Fibroblast of mammary gland (primary cell): ENCODE results near the gene C10orf105.

Experiments
- DNase-seq: peaks from one replicate; pipeline ENCODE4 v3.0.0-alpha.2; 2010; ENCODE audit warnings: low read depth
- H3K4me3 ChIP-seq: 2 replicates; pipeline ENCODE4 v1.5.1; 2011; ENCODE audit warnings: low read depth, mild to moderate bottlenecking, low read length, moderate library complexity; ENCODE audit not compliant: control insufficient read depth
- CTCF ChIP-seq: conservative IDR thresholded peaks from 2 replicates; pipeline ENCODE4 v1.5.1; 2011; ENCODE audit warnings: low read depth, low read length, inconsistent platforms; ENCODE audit not compliant: control insufficient read depth, insufficient read depth

Gene C10orf105, protein sequence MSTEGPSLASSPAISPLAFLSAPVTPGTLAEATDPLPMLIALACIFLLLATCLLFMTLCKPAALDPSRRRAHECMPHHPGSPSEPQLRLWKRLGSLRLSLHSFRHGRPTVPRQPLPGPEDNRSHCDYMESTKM

GRCh38 chr10:71719464-71720201, at the start of gene C10orf105:
Gene C10orf105, minus strand, starts transcription at chr10:71719778. Its CDS starts 3,441 bp downstream, at chr10:71716337.
- no peak for TF ChIP-seq CTCF
- H3K4me3 ChIP-seq = no peak within 1 kb of the TSS
- DNase-seq = no peak

DNA sequence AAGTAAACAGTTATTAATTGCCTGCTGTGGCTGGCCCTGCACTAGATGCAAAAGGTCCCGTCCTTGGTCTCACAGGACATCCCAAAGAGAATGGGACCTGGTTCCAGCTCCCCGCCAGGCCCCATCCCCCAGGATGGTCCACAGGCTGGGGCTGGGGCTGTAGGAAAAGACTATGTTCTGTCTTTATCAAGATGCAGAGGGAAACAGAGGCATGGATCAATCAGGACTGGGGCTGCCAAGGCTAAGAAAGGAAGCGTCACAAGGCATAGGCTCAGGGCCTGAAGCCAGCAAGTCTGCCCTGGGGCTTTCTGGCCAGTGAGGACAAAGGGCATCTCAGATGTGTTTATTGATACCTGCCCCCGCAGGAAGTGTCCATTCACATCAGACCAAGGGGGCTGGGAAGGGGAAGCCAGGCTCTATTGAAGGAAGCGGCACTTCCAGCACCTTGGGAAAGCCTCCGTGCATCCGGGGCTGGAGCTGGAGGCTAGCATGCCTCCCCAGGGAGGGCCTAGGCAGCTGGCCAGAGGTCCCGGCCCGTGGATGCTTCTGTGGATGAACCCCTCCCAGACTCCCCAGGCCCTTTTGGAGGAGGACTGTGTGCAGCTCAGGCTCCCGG, 48.0 kb upstream of the C10orf105 start:
- no peak for TF ChIP-seq CTCF
- DNase-seq = peak; percentile 23
- no peak overlapping the region for H3K4me3 ChIP-seq

GRCh38 chr10:71766717-71767419, 47.3 kb upstream of the C10orf105 start:
- no peak overlapping the region for H3K4me3 ChIP-seq
- peak; percentile 93 for DNase-seq
- no peak for TF ChIP-seq CTCF

DNA sequence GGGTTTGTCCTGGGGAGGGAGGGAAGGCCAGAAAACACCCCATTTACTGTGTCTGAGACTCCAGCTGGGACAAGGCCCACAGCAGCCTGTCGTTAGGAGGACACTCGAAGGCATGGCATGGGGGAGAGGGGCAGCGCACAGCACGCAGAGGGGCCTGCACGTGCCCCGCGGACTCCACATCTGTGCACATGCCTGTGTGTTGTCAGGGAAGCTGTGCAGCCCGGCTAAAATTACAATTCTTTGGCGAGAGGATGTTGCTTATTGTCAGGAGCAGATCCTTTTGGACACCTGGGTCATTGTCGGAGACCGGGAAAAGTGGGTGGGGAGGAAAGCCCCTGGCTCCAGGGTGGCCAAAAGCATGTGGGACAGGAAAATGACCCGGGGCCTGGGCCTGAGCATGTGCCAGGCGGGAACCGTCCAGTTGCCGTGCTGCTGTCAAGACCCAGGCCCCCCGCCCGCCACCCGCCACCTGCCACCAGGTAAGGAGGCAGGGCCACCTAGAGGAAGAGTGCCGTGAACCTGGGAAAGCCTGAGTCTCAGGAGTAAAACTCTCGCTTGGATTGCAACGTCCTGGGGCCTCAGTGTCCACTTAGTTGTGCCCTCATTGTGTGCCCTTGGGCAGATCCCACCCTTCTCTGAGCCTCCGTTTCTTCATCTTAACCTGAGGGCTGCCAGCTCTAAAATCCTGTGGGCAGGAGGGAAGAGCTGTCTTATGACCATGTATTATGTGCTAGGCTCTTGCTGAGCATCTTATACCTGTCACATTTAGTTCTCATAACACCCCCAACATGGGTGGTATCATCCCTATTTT, 46.5 kb upstream of the C10orf105 start:
- no peak overlapping the region for H3K4me3 ChIP-seq
- DNase-seq = no peak
- no peak for TF ChIP-seq CTCF

GRCh38 chr10:71765176-71765904, 45.8 kb upstream of the C10orf105 start:
- no peak for TF ChIP-seq CTCF
- DNase-seq = peak; percentile 15
- H3K4me3 ChIP-seq = no peak overlapping the region
